NCI-H1092 (cell line): ENCODE data around the gene PACS1.

Experiments used
- DNase-seq: peaks from one replicate; lab custom pipeline; 2025; lab: John Stamatoyannopoulos, UW

PACS1 gene

DNA sequence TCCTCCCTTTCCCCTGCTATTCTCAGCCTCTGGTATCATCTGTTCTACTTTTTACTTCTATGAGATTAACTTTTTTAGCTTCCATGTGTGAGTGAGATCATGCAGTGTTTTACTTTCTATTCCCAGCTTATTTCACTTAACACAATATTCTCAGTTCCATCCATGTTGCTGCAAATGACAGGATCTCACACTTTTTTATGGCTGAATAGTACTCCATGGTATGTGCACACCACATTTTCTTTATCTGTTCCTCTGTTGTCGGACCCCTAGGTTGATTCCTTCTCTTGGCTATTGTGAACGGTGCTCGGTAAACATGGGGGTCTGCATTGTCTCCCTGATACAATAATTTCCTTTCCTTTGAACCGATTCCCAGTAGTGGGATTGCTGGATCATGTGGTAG, 117.4 kb downstream of the PACS1 start:
- DNase-seq = no peak

DNA sequence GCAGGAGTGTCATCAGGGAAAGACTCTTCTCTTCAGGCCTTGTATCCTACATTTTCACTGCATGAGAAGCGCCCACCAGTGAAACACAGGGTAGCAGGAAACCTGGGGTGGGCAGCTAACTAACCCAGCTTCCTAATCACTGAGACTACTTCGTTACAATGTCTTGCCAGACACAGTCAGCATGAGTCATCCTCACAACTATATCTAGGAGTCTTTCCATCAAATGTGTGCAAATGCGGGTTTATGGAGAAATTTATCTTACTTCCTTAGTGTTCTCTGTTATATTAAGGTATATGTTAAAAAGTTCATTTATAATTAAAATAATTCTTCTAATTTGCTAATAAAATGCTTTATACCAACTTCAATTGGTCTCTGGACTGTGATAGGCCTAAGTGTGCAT, 118.5 kb downstream of the PACS1 start:
- no peak for DNase-seq

DNA sequence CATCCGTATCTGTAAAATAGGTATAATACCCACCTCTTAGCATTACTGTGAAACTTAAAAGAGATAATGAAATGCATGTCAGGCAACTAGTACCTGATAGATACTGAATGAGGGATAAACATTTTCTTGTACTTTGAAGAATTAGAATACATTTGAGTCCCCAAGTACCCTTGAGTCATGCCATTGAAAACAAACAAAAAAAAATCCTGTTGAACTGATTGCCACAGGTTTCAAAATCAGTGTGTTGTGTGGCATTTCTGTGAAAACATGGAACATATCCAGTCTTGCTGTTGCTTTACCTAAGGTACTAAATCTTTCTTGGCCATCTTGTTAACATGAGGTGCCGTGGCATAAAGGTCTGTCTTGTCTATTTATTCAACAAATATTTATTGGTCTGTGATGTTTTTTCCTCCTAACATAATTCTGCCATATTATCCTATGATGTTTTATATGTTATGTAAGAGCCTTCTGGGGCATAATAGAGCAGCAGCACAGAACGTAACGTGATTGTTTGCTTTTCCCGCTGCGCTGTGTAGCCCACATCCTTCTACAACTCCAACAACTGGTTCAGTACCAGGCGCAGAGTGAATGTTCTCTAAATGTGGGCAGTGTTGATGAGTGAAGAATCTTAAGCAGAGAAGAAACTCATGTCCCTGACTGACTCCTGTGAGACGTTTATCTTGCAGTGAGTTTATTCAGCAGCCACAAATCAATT, 119.1 kb downstream of the PACS1 start:
- DNase-seq = no peak

DNA sequence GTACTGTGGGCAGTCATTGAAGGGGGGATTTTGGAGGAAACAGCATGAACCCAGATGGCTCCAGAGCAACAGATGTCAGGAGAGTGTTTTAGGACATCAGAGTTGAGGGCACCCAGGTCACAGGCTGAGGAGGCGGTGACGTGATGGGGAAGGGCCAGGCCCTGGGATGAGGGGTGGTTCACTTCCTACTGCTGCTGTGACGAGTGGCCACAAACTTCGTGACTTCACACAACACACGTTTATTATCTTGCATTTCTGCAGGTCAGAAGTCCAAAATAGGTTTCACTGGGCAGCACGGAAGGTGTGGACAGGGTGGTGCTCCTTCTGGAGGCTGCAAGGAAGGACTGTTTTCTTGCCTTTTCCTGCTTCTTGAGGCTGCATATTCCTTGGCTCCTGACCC, 120.7 kb downstream of the PACS1 start:
- DNase-seq = no peak

DNA sequence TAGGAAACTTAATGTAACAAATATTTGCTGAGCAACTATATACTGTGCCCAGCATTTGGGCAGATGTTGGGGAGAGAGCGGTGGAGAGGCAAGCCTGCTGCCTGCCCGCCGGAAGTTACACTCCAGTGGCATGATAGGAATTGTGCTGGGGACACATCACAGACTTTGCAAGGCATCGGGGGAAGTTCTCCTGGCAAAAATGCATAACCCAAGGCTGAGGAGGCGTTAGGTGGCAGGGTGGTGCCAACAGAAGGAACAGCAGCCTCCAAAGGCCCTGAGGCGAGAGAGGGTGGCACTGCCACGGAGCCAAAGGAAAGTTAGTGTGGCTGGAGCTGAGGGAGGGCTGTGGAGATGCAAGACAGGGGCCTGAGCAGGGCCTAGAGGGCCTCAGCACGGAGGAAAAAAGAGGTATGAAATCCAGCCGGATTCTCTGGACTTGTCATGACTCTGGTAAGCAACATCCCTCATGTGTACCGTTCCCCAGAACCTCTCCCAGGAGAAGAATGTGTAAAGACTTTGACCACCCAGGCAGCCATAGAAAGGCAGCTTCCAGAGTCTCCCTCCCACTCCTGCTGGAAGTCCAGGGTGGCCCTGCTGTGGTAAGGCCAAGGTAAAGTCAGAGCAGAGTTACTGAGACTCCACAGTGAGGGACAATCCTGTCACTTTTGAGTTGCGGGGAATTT, 122.2 kb downstream of the PACS1 start:
- no peak for DNase-seq

DNA sequence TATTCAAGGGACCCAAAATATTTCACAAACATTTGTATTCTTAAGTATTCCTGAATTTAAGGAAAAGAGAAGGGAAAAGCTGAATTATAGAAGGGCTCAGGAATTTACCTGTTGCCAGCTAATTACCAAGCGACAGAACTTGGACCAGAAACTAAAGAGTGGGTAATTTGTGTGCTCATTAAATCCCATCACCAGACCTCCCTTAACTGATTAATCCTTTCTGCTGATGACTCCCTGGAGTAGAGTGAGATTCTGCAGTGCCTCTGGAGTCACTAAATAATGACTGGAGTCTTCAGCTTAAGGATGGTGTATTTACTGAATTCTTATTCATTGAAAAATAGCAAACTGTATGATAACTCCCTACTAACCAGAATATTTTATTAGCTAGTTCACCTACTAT, 124.3 kb downstream of the PACS1 start:
- DNase-seq = no peak

DNA sequence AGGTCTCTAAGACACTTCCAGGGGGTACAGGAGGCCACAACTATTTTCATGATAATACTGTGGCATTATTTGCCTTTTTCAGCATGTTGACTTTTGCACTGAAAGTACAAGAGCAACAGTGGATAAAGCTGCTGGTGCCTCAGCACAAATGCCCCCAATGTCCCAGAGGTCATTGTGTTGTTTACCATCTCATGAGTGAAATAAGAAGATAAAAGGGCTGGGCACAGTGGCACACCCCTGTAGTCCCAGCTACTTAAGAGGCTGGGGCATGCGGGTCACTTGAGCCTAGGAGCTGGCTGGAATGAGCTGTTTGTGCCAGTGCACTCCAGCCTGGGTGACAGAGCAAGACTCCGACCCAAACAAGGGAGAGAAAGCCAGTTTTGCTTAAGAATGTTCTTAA, 125.8 kb downstream of the PACS1 start:
- no peak for DNase-seq

DNA sequence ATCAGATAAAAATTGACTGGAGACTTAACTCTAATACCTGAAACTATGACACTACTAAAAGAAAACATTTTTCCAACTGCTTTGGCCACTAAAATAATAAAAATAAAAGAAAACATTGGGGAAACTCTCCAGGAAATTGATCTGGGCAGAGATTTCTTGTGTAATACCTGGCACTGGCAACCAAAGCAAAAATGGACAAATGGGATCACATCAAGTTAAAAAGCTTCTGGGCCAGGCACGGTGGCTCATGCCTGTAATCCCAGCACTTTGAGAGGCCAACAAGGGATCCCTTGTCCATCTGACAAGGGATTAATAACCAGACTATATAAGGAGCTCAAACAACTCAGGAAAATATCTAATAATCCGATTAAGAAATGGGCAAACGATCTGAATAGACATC, 133.8 kb downstream of the PACS1 start:
- no peak for DNase-seq

DNA sequence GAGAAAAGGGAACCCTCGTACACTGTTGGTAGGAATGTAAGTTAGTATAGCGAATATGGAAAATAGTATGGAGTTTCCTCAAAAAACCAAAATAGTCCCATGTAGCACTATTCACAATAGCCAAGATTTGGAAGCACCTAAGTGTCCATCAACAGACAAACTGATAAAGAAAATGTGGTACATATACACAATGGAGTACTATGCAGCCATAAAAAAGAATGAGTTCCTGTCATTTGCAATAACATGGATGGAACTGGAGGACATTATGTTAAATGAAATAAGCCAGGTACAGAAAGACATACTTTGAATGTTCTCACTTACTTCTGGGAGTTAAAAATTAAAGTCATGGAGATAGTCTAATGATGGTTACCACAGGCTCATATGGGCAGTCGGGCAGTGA, 134.3 kb downstream of the PACS1 start:
- no peak for DNase-seq

DNA sequence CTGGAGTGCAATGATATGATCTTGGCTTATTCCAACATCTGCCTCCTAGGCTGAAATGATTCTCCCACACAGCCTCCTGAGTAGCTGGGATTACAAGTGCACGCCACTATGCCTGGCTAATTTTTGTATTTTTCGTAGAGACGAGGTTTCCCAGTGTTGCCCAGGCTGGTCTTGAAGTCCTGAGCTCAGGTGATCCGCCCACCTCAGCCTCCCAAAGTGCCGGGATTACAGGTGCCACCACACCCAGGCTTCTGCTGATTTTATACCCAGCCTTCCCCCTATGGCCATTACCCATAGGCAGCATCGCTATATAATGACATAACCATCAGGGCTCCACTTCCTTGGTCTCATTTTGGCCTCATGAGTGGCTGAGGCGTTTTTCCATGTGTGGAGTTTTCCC, 137.7 kb downstream of the PACS1 start:
- DNase-seq = no peak

DNA sequence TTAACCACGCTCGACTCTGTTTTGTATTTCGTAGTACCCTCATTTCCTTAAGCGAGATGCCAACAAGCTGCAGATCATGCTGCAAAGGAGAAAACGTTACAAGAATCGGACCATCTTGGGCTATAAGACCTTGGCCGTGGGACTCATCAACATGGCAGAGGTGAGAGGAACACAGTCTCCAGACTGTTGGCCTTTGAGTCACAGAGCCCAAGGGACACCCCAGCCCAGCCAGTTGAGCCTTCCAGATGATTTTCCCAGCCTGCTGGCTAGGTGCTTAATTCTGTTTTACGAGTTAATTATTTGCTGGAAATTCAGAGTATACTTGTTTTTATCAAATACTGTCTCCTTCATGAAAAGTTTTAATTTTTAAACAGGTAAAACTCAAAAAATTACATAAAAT, 141.0 kb downstream of the PACS1 start:
- no peak for DNase-seq

DNA sequence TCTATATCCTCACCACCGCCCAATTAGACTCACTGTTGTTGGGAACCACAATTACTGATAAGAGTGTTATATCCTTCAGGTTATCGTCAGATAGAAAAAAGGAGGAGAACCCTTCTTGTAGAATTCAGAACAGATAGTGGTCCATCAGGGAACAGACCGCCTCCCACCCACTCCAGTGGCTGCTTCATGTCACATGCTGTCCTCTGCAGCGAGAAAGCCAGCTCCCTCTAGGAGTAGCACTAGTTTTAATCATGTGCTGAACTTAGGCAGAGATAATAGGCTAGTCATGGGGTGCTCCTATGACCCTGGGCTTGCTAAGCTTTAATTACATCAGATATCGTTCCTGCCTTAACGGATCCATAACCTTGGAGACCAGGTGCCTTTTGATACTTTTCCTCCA, 146.8 kb downstream of the PACS1 start:
- no peak for DNase-seq

DNA sequence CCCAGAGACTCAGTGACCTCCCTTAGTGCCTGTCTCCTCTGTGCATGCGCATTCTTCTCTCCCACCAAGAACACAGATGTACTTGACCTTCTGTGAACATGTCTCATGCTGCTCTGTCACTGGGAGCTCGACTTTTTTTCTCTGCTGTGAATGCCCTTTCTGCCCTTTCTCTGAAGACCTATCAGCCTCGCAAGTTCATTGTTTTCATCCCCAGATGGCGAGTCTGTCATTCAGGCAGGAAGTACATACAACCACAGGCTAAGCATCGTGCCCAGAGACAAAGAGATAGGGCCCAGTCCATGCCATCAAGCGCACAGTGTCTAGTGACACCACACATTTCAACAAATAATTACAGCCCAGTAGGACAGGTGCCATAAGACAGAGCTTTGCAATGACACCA, 148.0 kb downstream of the PACS1 start:
- DNase-seq = no peak

DNA sequence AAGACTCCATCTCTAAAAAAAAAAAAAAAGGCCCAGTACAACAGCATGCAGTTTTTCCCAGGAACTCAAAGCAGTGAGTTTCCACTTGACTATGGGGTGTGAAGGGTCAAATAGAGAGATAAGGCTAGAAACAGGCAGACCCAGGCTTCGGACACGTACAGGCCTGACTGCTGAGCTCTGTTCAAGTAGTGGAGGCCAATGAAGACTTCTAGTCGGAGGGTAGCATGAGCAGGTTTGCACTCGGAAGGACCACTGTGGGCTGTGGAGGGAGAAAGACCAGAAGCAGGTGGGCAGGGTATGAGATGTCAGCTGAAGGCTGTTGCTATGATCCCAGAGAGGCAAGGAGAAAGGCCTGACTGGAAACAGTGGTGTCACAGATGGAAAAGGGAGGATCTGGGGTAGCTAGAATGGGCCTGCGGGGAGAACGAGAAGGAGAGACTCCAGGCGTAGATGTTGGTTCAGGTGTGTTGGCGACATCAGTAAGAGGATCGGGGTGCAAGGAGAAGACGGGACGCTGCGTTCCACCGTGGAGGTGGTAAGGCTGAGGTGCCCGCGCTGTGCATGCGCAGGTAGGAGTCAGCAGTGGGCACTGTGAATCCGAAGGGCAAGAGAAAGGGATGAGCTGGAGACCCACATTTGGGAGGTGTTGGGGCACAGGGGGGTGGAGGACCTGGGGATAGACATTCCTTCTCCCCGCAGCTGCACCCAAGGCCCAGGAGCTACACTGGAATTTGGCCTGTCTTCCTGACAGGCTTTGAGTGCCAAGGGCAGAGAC, 149.0 kb downstream of the PACS1 start:
- no peak for DNase-seq

DNA sequence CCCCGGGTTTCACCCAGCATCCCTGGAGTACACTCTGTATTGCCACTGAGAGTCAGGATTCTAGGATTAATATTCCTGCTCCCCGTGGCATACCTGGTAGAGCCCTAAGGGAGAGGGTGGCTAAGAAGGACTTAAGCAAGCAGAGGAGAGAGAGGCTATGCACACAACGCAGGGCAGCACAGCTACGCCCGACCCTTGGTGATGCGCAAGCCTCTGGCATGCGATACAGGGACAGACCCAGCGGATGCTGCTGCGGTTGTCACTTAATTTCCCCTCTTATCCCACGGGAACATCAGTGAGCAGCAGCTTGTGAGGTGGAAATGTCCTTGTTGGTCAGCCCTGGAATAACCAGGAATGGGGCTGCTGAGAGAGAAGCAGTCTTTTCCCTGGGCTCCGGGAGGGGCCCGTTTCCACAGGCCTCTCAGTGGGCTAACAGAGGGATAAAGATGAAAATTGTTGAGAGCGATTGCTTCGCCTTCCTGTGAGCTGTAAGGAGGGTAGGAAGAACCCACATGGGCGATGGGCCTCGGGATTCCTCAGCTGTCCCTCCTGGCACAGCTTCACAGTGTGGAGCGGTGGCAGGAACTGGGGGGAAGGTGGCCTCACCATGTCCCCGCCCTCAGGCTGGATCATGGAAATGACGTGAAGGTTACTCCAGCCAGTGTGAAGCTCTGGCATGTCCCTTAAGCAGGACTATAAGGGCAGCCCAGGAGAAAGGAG, 149.9 kb downstream of the PACS1 start:
- no peak for DNase-seq

DNA sequence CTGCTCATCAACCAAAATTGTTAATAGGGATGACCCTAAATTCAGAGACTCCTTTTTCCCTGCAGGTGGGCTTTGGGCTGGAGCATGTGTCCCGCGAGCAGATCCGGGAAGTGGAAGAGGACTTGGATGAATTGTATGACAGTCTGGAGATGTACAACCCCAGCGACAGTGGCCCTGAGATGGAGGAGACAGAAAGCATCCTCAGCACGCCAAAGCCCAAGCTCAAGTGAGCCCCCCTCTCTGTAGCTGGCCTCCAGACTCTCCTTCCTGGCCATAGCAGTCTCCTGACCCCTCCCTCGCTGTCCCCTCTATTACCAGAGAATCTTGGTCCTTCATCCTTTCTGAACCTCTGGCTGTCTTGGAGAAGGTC, 150.5 kb downstream of the PACS1 start:
- DNase-seq = no peak

DNA sequence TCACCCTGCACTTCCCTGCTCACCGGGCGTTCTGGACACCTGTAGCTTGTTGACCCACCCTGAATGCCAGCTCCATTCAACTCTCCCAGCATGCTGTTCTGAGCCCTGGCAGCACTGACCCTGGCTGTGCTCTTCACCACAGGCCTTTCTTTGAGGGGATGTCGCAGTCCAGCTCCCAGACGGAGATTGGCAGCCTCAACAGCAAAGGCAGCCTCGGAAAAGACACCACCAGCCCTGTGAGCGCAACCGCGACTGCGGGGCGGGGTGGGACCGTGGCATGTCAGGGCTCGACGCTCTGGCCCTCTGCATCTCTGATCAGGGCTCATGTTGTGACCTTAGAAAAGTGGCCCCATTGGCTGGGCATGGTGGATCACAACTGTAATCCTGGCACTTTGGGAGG, 150.9 kb downstream of the PACS1 start:
- DNase-seq = no peak

DNA sequence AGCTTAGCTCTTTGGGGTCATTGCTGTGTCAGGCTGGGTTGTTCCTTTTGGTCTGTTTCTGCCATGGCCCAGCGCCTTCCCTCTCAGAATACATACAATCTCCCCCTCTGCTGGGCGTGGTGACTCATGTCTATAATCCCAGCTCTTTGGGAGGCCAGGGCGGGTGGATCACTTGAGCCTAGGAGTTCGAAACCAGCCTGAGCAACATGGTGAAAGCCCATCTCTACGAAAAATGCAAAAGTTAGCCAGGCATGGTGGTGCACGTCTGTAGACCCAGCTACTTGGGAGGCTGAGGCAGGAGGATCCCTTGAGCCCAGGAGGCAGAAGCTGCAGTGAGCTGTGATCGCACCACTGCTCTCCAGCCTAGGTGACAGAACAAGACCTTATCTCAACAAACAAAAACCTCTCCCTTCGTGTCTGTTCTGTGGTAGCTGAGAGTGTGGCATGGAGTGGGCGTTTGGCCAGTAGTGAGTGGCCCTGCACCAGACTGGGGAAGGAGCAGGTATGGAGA, 151.7 kb downstream of the PACS1 start:
- DNase-seq = no peak

DNA sequence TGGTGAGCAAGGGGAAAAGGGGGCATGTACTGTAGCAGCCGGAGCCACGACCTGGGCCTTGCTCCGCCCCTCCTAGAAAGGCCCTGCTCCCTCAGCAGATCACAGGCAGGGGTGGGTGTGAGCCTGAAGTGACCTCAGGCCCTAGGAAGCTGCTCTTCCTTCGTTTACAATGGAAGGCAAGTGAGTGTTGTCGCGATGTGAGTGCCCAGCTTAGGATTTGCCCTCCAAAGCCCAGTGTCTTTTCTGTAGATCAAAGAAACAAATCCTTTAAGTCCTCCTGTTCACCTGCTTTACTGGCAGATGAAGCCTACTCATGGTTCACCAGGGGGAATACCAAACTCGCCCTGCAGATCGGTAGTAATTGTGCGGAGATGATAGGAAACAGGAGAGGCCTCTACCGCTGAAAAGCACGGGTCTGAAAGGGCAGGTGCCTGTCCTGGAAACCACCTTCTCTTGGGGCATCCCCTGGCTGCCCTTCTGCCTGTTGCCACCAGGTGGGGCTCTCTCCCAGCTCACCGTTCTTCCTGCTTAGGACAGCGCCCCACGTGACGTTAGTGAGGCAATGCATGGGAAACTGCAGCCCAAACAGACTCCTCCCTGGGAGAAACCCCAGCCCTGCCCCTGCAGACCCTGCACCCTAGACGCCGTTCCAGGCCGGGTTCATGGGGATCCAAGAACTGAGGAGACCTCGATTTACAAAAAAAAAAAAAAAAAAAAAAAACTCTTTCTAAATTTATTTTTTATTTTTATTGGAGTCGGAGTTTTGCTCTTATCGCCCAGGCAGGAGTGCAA, 152.5 kb downstream of the PACS1 start:
- DNase-seq = peak; percentile 94

DNA sequence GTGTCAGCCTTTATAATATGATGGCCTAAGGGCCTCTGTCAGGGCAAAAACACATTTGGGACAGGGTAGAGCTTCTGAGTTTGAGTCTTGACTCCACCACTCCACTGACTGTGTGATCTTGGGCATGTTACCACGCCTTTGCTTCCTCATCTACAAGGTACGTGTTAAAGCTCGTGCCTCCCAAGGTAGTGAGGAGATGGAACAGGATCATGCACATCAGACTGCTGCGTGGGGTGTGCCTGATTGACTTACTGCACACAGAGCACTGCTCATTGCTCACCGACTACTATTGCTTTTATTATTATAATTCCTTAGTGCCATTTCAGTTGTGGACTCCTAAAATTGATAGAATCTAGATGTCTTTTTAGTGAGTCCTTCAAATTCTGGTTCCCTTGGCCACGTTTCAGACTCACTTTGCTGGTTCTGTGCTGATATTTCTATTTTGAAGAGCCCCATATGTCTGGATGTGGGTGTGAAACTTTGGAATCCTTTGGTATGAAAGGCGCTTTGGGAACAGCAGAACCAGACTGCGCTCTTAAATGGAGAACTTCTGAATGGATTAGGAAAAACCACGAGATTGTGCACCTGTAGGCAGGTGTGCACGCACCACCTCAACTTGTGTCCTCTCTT, 154.3 kb downstream of the PACS1 start:
- no peak for DNase-seq

DNA sequence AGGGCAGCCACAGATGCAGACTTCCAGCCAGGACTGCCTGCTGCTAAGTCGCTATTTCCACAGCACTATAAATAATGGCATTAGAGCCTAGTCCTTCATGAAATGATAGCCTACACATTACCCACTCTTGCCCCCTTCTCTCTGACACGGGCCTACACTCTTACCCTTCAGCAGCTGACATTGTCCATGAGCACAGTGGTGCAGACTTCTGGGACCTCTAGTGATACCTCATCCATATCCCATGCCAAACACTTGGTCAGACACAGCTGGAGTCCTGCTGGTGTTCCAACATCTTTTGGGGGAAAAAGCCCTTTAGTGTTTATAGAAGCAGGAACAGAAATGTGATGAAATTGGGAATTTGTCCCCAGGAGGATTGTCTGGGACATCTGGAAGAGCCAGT, 155.0 kb downstream of the PACS1 start:
- DNase-seq = no peak
